Activated naive CD8-positive, alpha-beta T cell treated with anti-CD3 and anti-CD28 coated beads for 36 hours (primary cell): ENCODE measurements around the gene KRTAP10-8. TPM values are rescaled to one million over a fixed set of nuclear protein-coding genes. Genes with fewer than 3 reads are reported as not detected.
"Not testable (repeated sequence)": the region's sequence is repeated elsewhere in the genome, so short reads cannot be mapped to it uniquely, and the experiment has no call there.

Experiments
- DNase-seq: peaks from one replicate; pipeline ENCODE4 v3.0.0; 2021
- H3K27ac Mint-ChIP-seq: one replicate; pipeline ENCODE4 v1.8.0; 2022; ENCODE audit warnings: mild to moderate bottlenecking, moderate library complexity, mixed read lengths
- H3K27me3 Mint-ChIP-seq: one replicate; pipeline ENCODE4 v1.8.0; 2022; ENCODE audit warnings: mild to moderate bottlenecking, mixed read lengths
- H3K36me3 Mint-ChIP-seq: one replicate; pipeline ENCODE4 v1.8.0; 2021; ENCODE audit warnings: mild to moderate bottlenecking, mixed read lengths
- H3K4me1 Mint-ChIP-seq: one replicate; pipeline ENCODE4 v1.8.0; 2021; ENCODE audit warnings: mixed read lengths
- H3K4me3 Mint-ChIP-seq: one replicate; pipeline ENCODE4 v1.8.0; 2022; ENCODE audit warnings: mild to moderate bottlenecking, moderate library complexity, mixed read lengths
- H3K9me3 Mint-ChIP-seq: one replicate; pipeline ENCODE4 v1.8.0; 2022; ENCODE audit warnings: mixed read lengths
- total RNA-seq, 2 experiments: library from RNA; stranded (reverse); gene quantifications; one replicate each; pipeline ENCODE4 v1.2.3, GENCODE V29; 2021

Gene KRTAP10-8
- total RNA-seq, 2 experiments from 2014 or later = not detected

- DNase-seq, H3K9me3 Mint-ChIP-seq, H3K36me3 Mint-ChIP-seq, H3K27me3 Mint-ChIP-seq, H3K4me1 Mint-ChIP-seq, H3K4me3 Mint-ChIP-seq, H3K27ac Mint-ChIP-seq: not testable (repeated sequence)
Measured at GRCh38 chr21:44601091-44601490, 10.8 kb upstream of the KRTAP10-8 start.

GRCh38 chr21:44601596-44602462, 10.1 kb upstream of the KRTAP10-8 start:
- no peaks in the 10 kb centered on the region for H3K4me1 Mint-ChIP-seq
- H3K27me3 Mint-ChIP-seq = no peaks in the 10 kb centered on the region
- H3K27ac Mint-ChIP-seq = no peak overlapping the region
- H3K36me3 Mint-ChIP-seq = no peaks in the 10 kb centered on the region
- no peak overlapping the region for H3K4me3 Mint-ChIP-seq
- no peak for DNase-seq
- H3K9me3 Mint-ChIP-seq = peaks cover 5% of the 10 kb centered on the region

- Mint-ChIP-seq H3K4me3 (no peak overlapping the region), H3K36me3 (no peaks in the 10 kb centered on the region), H3K27ac (no peak overlapping the region), H3K9me3 (peaks cover 5% of the 10 kb centered on the region), H3K4me1 (no peaks in the 10 kb centered on the region), H3K27me3 (no peaks in the 10 kb centered on the region)
- DNase-seq = no peak
Measured at GRCh38 chr21:44602463-44602850, 9.4 kb upstream of the KRTAP10-8 start.

GRCh38 chr21:44603109-44603875, 8.6 kb upstream of the KRTAP10-8 start:
- no peaks in the 10 kb centered on the region for H3K4me1 Mint-ChIP-seq
- no peak for DNase-seq
- H3K36me3 Mint-ChIP-seq = no peaks in the 10 kb centered on the region
- H3K27ac Mint-ChIP-seq = no peak overlapping the region
- H3K9me3 Mint-ChIP-seq = peaks cover 5% of the 10 kb centered on the region
- H3K27me3 Mint-ChIP-seq = no peaks in the 10 kb centered on the region
- no peak overlapping the region for H3K4me3 Mint-ChIP-seq

- Mint-ChIP-seq H3K4me3 (no peak overlapping the region), H3K36me3 (peaks cover under 1% of the 10 kb centered on the region), H3K27ac (no peak overlapping the region), H3K27me3 (no peaks in the 10 kb centered on the region), H3K4me1 (no peaks in the 10 kb centered on the region), H3K9me3 (peaks cover 3% of the 10 kb centered on the region)
- DNase-seq = no peak
Measured at GRCh38 chr21:44603911-44604310, 8.0 kb upstream of the KRTAP10-8 start.

GRCh38 chr21:44606495-44606894, 5.4 kb upstream of the KRTAP10-8 start:
- Mint-ChIP-seq H3K4me3 (no peak overlapping the region), H3K27me3 (no peaks in the 10 kb centered on the region), H3K4me1 (no peaks in the 10 kb centered on the region), H3K27ac (no peak overlapping the region), H3K36me3 (peaks cover 1% of the 10 kb centered on the region), H3K9me3 (peaks cover 19% of the 10 kb centered on the region)
- DNase-seq = no peak

GRCh38 chr21:44609193-44609592, 2.7 kb upstream of the KRTAP10-8 start:
- H3K36me3 Mint-ChIP-seq = peaks cover 1% of the 10 kb centered on the region
- H3K4me1 Mint-ChIP-seq = no peaks in the 10 kb centered on the region
- DNase-seq = no peak
- H3K27ac Mint-ChIP-seq = no peak overlapping the region
- H3K4me3 Mint-ChIP-seq = no peak overlapping the region
- peaks cover 21% of the 10 kb centered on the region for H3K9me3 Mint-ChIP-seq
- no peaks in the 10 kb centered on the region for H3K27me3 Mint-ChIP-seq

- not testable (repeated sequence) for H3K36me3 Mint-ChIP-seq, H3K27ac Mint-ChIP-seq, H3K27me3 Mint-ChIP-seq, H3K4me3 Mint-ChIP-seq, DNase-seq, H3K4me1 Mint-ChIP-seq
- H3K9me3 Mint-ChIP-seq = peaks cover 21% of the 10 kb centered on the region
Measured at GRCh38 chr21:44610157-44610843, 1.6 kb upstream of the KRTAP10-8 start.

GRCh38 chr21:44611551-44611950, 328 bp upstream of the KRTAP10-8 start:
- H3K4me3 Mint-ChIP-seq = no peak overlapping the region
- peaks cover 6% of the 10 kb centered on the region for H3K4me1 Mint-ChIP-seq
- no peak overlapping the region for H3K27ac Mint-ChIP-seq
- H3K36me3 Mint-ChIP-seq = peaks cover 1% of the 10 kb centered on the region
- DNase-seq = no peak
- H3K9me3 Mint-ChIP-seq = peaks cover 20% of the 10 kb centered on the region
- H3K27me3 Mint-ChIP-seq = no peaks in the 10 kb centered on the region

GRCh38 chr21:44612669-44613229, 870 bp downstream of the KRTAP10-8 start:
- H3K27ac Mint-ChIP-seq = no peak overlapping the region
- H3K4me1 Mint-ChIP-seq = peaks cover 10% of the 10 kb centered on the region
- H3K4me3 Mint-ChIP-seq = no peak overlapping the region

GRCh38 chr21:44613386-44614155, 1.7 kb downstream of the KRTAP10-8 start:
- H3K36me3 Mint-ChIP-seq = peaks cover 4% of the 10 kb centered on the region

More at GRCh38 chr21:44612669-44613229, 870 bp downstream of the KRTAP10-8 start:
- Mint-ChIP-seq H3K36me3 (peaks cover 1% of the 10 kb centered on the region), H3K27me3 (no peaks in the 10 kb centered on the region), H3K9me3 (peaks cover 19% of the 10 kb centered on the region)
- no peak for DNase-seq

GRCh38 chr21:44614161-44614631, 2.3 kb downstream of the KRTAP10-8 start:
- Mint-ChIP-seq H3K9me3 (peaks cover 25% of the 10 kb centered on the region), H3K27ac (no peak overlapping the region), H3K27me3 (no peaks in the 10 kb centered on the region), H3K36me3 (peaks cover 9% of the 10 kb centered on the region), H3K4me3 (no peak overlapping the region), H3K4me1 (peaks cover 22% of the 10 kb centered on the region)
- DNase-seq = no peak

More at GRCh38 chr21:44613386-44614155, 1.7 kb downstream of the KRTAP10-8 start:
- Mint-ChIP-seq H3K4me3 (no peak overlapping the region), H3K27ac (no peak overlapping the region), H3K9me3 (peaks cover 23% of the 10 kb centered on the region), H3K4me1 (peaks cover 16% of the 10 kb centered on the region), H3K27me3 (no peaks in the 10 kb centered on the region)
- no peak for DNase-seq

GRCh38 chr21:44614961-44615391, 3.1 kb downstream of the KRTAP10-8 start:
- DNase-seq = no peak
- Mint-ChIP-seq H3K27ac (no peak overlapping the region), H3K9me3 (peaks cover 27% of the 10 kb centered on the region), H3K27me3 (no peaks in the 10 kb centered on the region), H3K4me1 (peaks cover 24% of the 10 kb centered on the region), H3K4me3 (no peak overlapping the region), H3K36me3 (peaks cover 17% of the 10 kb centered on the region)

- DNase-seq = no peak
- H3K36me3 Mint-ChIP-seq = peaks cover 19% of the 10 kb centered on the region
- H3K4me3 Mint-ChIP-seq = no peak overlapping the region
- peaks cover 24% of the 10 kb centered on the region for H3K4me1 Mint-ChIP-seq
- H3K27me3 Mint-ChIP-seq = no peaks in the 10 kb centered on the region
- H3K9me3 Mint-ChIP-seq = peaks cover 29% of the 10 kb centered on the region
- H3K27ac Mint-ChIP-seq = no peak overlapping the region
Measured at GRCh38 chr21:44615466-44615865, 3.6 kb downstream of the KRTAP10-8 start.
